ENCODE data around the gene AKR1C4.

Gene AKR1C4

DNA sequence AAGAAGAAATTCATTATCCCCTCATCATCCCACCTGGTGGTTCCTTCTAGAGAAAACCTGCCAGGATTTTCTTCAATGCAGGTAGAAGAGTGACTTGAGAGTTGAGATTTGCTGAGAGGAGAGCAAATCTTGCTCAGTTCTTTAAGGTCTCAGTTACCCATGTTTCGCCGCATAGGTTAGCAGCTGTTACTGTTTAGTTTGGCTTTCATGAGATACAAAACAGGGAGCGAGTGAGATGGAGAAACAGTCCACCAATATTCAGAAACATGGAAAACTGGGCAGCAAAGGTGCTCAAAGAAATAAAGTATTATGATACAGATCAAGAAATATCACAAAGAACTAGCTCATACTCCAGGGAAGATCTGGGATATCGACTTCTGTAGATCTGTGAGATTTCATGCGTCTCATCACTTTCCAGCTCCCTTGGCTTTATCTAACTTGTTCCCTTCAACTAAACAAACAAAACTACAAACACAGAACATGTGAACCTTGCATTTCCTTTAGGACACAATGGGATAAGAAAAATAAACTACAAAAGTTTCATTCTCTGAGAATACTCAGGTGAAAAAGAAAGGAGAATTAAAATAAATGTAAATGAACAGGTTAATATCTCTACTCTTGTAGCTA lies 63.4 kb downstream of the AKR1C4 start:
- DNase-seq (ENCODE audit: low read depth in 1 of 2, low spot score in 1 of 2): no peak
- in situ Hi-C loops (cut with HindIII; ENCODE audit: low pct_unique_long_range_greater_than_20kb, low sequenced_read_pairs): no loop called here
- TF ChIP-seq JUND (IDR thresholded peaks at IDR 0.05; ENCODE audit: low read depth): no peak

DNA sequence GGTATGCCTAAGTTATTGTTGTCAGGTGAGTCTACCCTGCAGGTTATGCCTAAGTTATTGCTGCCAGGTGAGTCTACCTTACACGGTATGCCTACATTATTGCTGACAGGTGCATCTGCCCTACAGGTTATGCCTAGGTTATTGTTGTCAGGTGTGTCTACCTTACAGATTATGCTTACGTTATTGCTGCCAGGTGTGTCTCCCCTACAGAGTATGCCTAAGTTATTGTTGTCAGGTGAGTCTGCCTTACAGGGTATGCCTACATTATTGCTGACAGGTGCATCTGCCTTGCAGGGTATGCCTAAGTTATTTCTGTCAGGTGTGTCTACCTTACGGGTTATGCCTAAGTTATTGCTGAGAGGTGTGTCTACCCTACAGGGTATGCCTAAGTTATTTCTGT lies 64.2 kb downstream of the AKR1C4 start:
- DNase-seq (ENCODE audit: low read depth in 1 of 2, low spot score in 1 of 2): no peak
- in situ Hi-C loops (cut with HindIII; ENCODE audit: low pct_unique_long_range_greater_than_20kb, low sequenced_read_pairs): no loop called here
- no peak for TF ChIP-seq JUND (IDR thresholded peaks at IDR 0.05; ENCODE audit: low read depth)

DNA sequence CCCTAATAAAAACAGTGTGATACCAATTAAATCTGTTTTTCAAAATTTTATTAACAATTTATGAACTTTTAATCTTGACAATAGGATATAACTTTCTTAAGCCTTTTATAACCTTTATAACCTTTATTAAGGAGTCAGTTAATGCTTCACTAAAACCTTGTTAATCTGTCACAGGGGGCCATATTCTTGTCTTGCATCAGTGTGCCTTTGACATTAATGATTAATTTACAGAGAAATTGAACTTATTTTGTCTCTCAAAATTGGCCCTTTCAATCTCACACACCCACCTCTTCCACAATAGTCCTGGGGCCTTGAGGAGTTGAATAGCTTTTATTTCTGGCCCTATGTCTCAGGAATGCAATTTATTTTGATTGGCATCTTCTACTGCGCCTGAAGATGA lies 68.5 kb downstream of the AKR1C4 start:
- in situ Hi-C loops (cut with HindIII; ENCODE audit: low pct_unique_long_range_greater_than_20kb, low sequenced_read_pairs): no loop called here

DNA sequence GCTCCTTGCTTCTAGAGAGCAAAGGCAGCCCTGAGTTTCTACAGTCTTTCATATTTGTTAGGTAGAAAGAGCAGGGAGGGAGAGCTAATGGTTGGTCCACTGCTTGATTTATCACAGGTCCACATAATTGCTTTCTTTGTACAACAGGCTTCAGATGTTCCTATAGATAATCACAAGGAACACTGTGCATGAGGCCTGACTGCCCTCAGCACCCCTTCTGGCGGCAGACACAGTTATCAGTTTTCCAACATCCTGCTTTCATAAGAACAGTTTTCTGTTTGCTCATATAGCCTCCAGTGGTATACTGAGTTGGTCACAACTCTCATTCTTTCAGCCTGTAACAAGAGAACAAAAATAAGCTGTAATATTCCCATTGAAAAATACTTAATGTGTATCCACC lies 69.7 kb downstream of the AKR1C4 start:
- no peak for TF ChIP-seq JUND (IDR thresholded peaks at IDR 0.05; ENCODE audit: low read depth)
- no peak for DNase-seq (ENCODE audit: low read depth in 1 of 2, low spot score in 1 of 2)
- in situ Hi-C loops (cut with HindIII; ENCODE audit: low pct_unique_long_range_greater_than_20kb, low sequenced_read_pairs): no loop called here

More for the DNA sequence above, 68.5 kb downstream of the AKR1C4 start:
- DNase-seq (ENCODE audit: low read depth in 1 of 2, low spot score in 1 of 2): no peak
- no peak for TF ChIP-seq JUND (IDR thresholded peaks at IDR 0.05; ENCODE audit: low read depth)

DNA sequence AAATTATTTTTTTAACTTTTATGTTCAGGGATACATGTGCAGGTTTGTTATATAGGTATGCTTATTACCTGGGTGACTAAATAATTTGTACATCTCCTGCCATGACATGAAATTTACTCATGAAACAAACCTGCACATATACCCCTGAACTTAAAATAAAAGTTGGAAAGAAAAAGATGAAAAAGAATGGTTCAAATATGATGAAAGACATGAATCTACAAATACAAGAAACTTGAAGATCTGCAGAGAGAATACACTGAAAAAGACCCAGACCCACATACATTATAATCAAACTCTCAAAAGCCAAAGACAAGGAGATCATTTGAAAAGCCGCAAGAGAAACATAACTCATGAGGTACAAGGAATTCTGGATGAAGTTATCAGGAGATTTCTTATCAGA lies 70.2 kb downstream of the AKR1C4 start:
- no peak for TF ChIP-seq JUND (IDR thresholded peaks at IDR 0.05; ENCODE audit: low read depth)
- DNase-seq (ENCODE audit: low read depth in 1 of 2, low spot score in 1 of 2): no peak
- in situ Hi-C loops (cut with HindIII; ENCODE audit: low pct_unique_long_range_greater_than_20kb, low sequenced_read_pairs): no loop called here

DNA sequence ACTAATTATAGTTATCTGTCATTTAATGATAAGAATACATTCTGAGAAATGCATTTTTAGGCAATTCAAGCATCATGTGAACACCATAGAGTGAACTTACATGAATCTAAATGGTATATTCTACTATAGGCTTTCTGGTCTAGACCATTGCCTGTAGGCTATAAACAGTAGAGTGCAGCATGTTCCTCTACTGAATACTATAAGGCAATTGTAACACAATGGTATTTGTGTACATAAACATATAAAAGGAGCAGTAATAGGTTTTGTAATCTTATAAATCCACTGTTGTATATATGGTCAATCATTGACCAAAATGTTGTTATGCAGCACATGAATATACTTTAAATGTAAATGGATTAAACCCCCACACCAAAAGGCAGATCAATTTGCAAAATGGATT lies 71.6 kb downstream of the AKR1C4 start:
- DNase-seq (ENCODE audit: low read depth in 1 of 2, low spot score in 1 of 2): no peak
- no peak for TF ChIP-seq JUND (IDR thresholded peaks at IDR 0.05; ENCODE audit: low read depth)
- in situ Hi-C loops (cut with HindIII; ENCODE audit: low pct_unique_long_range_greater_than_20kb, low sequenced_read_pairs): no loop called here

Measured in T47D (cell line).